Parathyroid adenoma (tissue), 2 donors: ENCODE data around the gene GALK2.

Experiments used
- H2AFZ ChIP-seq: fragments of 300-600 bp; sonication (generic); one replicate; pipeline ENCODE4 v1.7.0; 2017; ENCODE audit warnings: antibody characterized with exemption, mild to moderate bottlenecking
- H3K27ac ChIP-seq: fragments of 300-600 bp; sonication (generic); one replicate; pipeline ENCODE4 v1.7.0; 2017
- H3K27me3 ChIP-seq: fragments of 300-600 bp; sonication (generic); one replicate; pipeline ENCODE4 v1.7.0; 2017; ENCODE audit warnings: low read length; ENCODE audit not compliant: control insufficient read depth, insufficient read depth
- H3K36me3 ChIP-seq: fragments of 300-600 bp; sonication (generic); one replicate; pipeline ENCODE4 v1.7.0; 2017; ENCODE audit warnings: low read length; ENCODE audit not compliant: control insufficient read depth, insufficient read depth
- H3K4me1 ChIP-seq: fragments of 300-600 bp; sonication (generic); one replicate; pipeline ENCODE4 v1.7.0; 2017; ENCODE audit warnings: control low read depth
- H3K4me2 ChIP-seq: fragments of 300-600 bp; sonication (generic); one replicate; pipeline ENCODE4 v1.7.0; 2017; ENCODE audit warnings: low read length
- H3K4me3 ChIP-seq: fragments of 300-600 bp; sonication (generic); one replicate; pipeline ENCODE4 v1.7.0; 2017; ENCODE audit warnings: low read depth, low read length
- H3K79me2 ChIP-seq: fragments of 300-600 bp; sonication (generic); one replicate; pipeline ENCODE4 v1.7.0; 2017; ENCODE audit warnings: control low read depth
- H3K9ac ChIP-seq: fragments of 300-600 bp; sonication (generic); one replicate; pipeline ENCODE4 v1.7.0; 2017; ENCODE audit warnings: mild to moderate bottlenecking
- H3K9me3 ChIP-seq: fragments of 300-600 bp; sonication (generic); one replicate; pipeline ENCODE4 v1.7.0; 2017; ENCODE audit warnings: low read length; ENCODE audit not compliant: control insufficient read depth
- CTCF ChIP-seq: fragments of 300-600 bp; sonication (generic); IDR thresholded peaks from one replicate; pipeline ENCODE4 v1.7.0; 2017; ENCODE audit warnings: antibody characterized with exemption, mild to moderate bottlenecking
- donor health status: primary hyperparathyroidism.

The GALK2 gene

GRCh38 chr15:49297584-49297983, 127.5 kb downstream of the GALK2 start:
- Histone ChIP-seq H3K4me2 (no peak overlapping the region), H3K27me3 (no peaks in the 10 kb centered on the region), H3K36me3 (no peaks in the 10 kb centered on the region), H3K4me1 (no peaks in the 10 kb centered on the region), H3K27ac (no peak overlapping the region), H3K9me3 (no peaks in the 10 kb centered on the region), H3K79me2 (no peaks in the 10 kb centered on the region), H3K9ac (no peak overlapping the region), H2AFZ (no peak overlapping the region), H3K4me3 (no peak overlapping the region)
- TF ChIP-seq CTCF: no peak

- Histone ChIP-seq H3K27me3 (no peaks in the 10 kb centered on the region), H3K9me3 (no peaks in the 10 kb centered on the region), H3K4me2 (no peak overlapping the region), H3K79me2 (no peaks in the 10 kb centered on the region), H3K9ac (no peak overlapping the region), H3K4me3 (no peak overlapping the region), H2AFZ (no peak overlapping the region), H3K4me1 (no peaks in the 10 kb centered on the region), H3K27ac (no peak overlapping the region), H3K36me3 (no peaks in the 10 kb centered on the region)
- TF ChIP-seq CTCF: no peak
Measured at GRCh38 chr15:49300856-49301255, 130.8 kb downstream of the GALK2 start.

GRCh38 chr15:49301562-49301961, 131.5 kb downstream of the GALK2 start:
- Histone ChIP-seq H3K4me3 (no peak overlapping the region), H3K79me2 (no peaks in the 10 kb centered on the region), H3K9ac (no peak overlapping the region), H2AFZ (no peak overlapping the region), H3K36me3 (no peaks in the 10 kb centered on the region), H3K27me3 (no peaks in the 10 kb centered on the region), H3K27ac (no peak overlapping the region), H3K4me1 (no peaks in the 10 kb centered on the region), H3K4me2 (no peak overlapping the region), H3K9me3 (no peaks in the 10 kb centered on the region)
- no peak for TF ChIP-seq CTCF

DNA sequence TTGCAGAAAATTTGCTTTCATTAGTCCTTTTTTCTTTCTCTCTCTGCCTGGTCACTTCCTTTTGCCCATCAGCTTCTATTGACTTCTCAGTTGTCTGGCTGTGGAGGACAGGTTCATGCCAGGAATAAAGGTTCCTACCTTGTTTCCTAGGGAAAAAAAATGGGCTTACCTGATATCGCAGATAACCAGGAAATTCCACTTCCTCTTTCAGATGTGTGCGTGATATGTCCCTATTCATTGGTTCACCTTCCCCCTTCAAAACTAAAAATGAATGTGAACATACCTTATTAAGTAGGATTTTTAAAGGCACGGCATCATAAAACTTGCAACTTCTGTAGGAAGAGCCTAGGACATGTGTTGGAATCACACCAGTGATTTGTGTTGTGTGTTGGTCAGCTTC, 133.0 kb downstream of the GALK2 start:
- H3K9me3 ChIP-seq: no peaks in the 10 kb centered on the region
- TF ChIP-seq CTCF: no peak
- H3K27me3 ChIP-seq: no peaks in the 10 kb centered on the region
- no peaks in the 10 kb centered on the region for H3K79me2 ChIP-seq
- H3K9ac ChIP-seq: no peak overlapping the region
- no peaks in the 10 kb centered on the region for H3K4me1 ChIP-seq
- no peak overlapping the region for H3K27ac ChIP-seq
- no peak overlapping the region for H3K4me2 ChIP-seq
- no peak overlapping the region for H3K4me3 ChIP-seq
- H2AFZ ChIP-seq: no peak overlapping the region
- no peaks in the 10 kb centered on the region for H3K36me3 ChIP-seq

GRCh38 chr15:49306551-49306950, 136.5 kb downstream of the GALK2 start:
- H3K27ac ChIP-seq: no peak overlapping the region
- TF ChIP-seq CTCF: no peak
- no peak overlapping the region for H3K4me3 ChIP-seq
- no peak overlapping the region for H3K4me2 ChIP-seq
- H3K4me1 ChIP-seq: no peaks in the 10 kb centered on the region
- no peaks in the 10 kb centered on the region for H3K36me3 ChIP-seq
- no peak overlapping the region for H2AFZ ChIP-seq
- no peaks in the 10 kb centered on the region for H3K79me2 ChIP-seq
- H3K27me3 ChIP-seq: no peaks in the 10 kb centered on the region
- no peak overlapping the region for H3K9ac ChIP-seq
- no peaks in the 10 kb centered on the region for H3K9me3 ChIP-seq
